Left cardiac atrium (tissue), 4 donors: ENCODE measurements around the gene CACNA2D3. TPM values are rescaled to one million over a fixed set of nuclear protein-coding genes. Genes with fewer than 3 reads are reported as not detected.

ENCODE experiments used
- ATAC-seq, 2 donors: fragments of 200-7000 bp; cut with Tn5 transposase; one replicate each; pipeline ENCODE4 v1.9.1; 2020; ENCODE audit warnings: mild to moderate bottlenecking in 2 of 2, moderate library complexity in 2 of 2
- DNase-seq: peaks from one replicate; pipeline ENCODE4 v3.0.0-alpha.2; 2020
- intact Hi-C, 2 donors: fragments of 100-400 bp; cut with DNase I; formaldehyde crosslinking; loops; one replicate each; pipeline versions ENCODE4 v1.14.1 to v1.15.1; 2022 to 2023
- total RNA-seq, 2 donors: library from RNA; stranded (reverse); fragmentation: NEBNext Ultra II Directional; extraction: Animal tissue kit (Norgen Biotek cat#: 25700); gene quantifications; one replicate each; pipeline ENCODE4 v1.2.1, GENCODE V29; 2021
- donor health status: DM: no; HTN: yes; CAD: no.
- donor health status: DM: no; HTN: yes; CAD: no; lungs with severe emphysema.
- donor health status: DM: yes; HTN: yes; CAD: no.
- donor health status: Dilated cardiomyopathy.

Gene CACNA2D3
- total RNA-seq, 2 donors from 2014 or later = 17.3 to 24.2 TPM

DNA sequence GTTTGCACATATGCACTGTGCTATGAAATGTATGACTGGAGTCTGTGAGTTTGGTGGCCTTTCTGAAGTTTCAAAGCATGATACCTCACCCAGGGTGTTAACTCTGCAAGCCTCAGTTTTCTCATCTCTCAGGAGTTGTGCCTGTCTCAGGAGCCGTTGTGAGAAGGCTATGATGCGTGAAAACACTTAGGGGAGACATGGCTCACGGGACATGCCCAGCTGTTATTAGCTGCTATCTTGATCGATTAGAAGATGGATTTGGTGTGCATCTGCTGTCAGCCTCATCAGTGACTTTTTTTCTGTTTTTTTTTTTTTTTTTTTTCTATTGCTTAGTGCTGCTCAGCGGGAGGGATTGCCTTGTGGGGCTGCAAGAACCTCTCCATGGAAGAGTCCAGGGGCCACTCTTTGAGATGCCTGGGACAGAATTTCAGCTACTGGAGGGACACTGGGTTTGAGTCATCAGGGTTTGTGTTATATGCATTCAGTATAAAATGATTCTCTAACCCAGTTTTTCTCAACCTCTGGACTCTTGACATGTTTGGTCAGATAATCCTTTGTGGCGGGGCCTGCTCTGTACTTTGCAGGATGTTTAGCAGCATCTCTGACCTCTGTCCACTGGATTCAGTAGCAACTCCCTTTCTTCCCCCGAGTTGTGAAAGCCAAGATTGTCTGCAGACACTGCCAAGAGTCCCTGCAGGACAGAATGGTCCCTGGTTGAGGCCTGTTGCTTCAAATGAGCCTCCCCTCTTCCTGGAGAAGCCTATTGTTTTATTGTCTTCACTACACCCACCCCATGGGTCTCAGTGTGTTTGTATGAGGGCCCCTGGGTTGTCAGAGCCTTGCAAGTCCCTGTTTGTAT, 181.4 kb downstream of the CACNA2D3 start:
- intact Hi-C loops = no loop called here
- no peak for ATAC-seq
- DNase-seq = no peak

DNA sequence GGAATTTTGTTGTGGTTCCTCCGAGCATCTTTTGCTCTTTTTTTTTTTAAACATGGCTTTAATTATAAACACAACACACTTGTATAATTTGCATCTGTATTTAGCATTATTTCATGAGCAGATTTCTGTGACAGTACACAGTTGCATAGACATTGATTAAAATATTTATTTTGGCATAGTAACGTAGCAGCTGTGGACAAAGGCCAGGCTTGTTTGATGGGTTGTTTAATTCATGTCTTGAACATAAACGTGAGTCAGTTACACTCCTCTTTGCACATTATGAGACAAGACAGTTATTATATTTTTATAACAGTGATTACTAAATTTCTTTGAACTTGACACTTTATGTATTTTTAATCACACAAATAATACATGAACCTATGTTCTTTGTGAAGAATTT, 182.5 kb downstream of the CACNA2D3 start:
- no peak for DNase-seq
- intact Hi-C loops = no loop called here
- no peak for ATAC-seq

- no peak for ATAC-seq
- intact Hi-C loops = no loop called here
- DNase-seq = no peak
Observed at GRCh38 chr3:54305409-54306099, 183.2 kb downstream of the CACNA2D3 start.

GRCh38 chr3:54307566-54308180, 185.3 kb downstream of the CACNA2D3 start:
- DNase-seq (no peak), ATAC-seq (no peak)
- intact Hi-C loops = no loop called here

- ATAC-seq = no peak
- no peak for DNase-seq
- intact Hi-C loops = no loop called here
Observed at GRCh38 chr3:54309601-54310000, 187.2 kb downstream of the CACNA2D3 start.

GRCh38 chr3:54311211-54311747, 188.9 kb downstream of the CACNA2D3 start:
- intact Hi-C loops = no loop called here
- no peak for DNase-seq
- ATAC-seq = no peak

DNA sequence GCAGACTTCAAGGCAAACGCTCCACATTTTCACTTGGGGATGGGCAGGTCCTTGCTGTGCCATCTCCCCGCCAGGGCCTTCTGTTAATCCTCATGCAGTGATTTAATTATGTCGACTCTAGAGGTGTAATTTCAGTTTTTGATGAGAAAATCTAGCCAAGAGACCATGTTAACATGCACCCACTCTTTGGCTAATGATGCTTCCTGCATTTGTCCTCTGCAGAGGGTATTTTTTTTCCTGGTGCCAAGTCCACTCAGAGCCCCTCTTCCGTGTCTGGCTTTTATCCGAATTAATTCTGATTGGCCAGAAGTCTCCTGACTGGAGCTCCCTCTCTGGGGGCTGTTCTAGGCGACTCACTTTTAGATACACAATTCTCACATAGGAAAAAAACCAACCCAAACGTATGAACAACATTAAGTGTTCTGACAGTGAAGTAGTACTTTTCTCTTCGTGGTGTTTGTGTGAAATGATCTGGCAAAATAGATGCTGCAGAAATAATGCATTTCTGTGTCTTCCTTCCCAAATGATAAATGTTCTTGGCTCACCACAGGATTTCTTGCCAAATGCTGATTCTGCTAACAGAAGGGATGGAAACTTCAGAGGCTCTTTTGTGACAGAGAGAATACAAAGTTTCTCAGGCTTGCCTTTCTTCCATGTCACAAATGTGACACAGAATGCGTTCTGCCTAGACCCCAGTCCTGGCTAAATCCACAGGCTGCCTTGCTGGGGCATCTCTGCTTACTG, 190.0 kb downstream of the CACNA2D3 start:
- intact Hi-C loops = no loop called here
- DNase-seq (no peak), ATAC-seq (no peak)

- DNase-seq = no peak
- intact Hi-C loops = no loop called here
- ATAC-seq = no peak
Observed at GRCh38 chr3:54313418-54313817, 191.1 kb downstream of the CACNA2D3 start.

GRCh38 chr3:54321520-54321919, 199.2 kb downstream of the CACNA2D3 start:
- DNase-seq (no peak), ATAC-seq (no peak)
- intact Hi-C loops = no loop called here

- intact Hi-C loops = no loop called here
- ATAC-seq = no peak
- DNase-seq = no peak
Observed at GRCh38 chr3:54322354-54322753, 200.0 kb downstream of the CACNA2D3 start.

DNA sequence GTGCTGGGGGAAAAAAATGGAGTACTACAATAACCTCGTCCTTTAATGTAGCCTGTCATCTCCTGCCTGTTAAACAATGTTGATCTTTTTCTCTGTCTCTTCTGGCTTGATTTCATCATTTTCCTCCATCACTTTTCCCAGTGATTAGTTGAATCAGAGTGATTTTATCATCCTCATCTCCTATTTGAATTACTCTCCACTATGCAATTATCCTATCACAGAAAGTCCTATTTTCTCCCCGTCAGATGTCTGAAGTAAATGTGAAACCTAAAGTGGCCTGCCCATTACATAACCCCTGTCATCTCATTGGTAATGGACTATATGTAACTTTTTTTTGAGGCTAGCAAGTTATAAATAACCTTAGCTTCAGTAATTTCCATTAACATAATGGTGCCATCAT, 201.8 kb downstream of the CACNA2D3 start:
- intact Hi-C loops = no loop called here
- DNase-seq (no peak), ATAC-seq (no peak)

GRCh38 chr3:54326951-54327350, 204.6 kb downstream of the CACNA2D3 start:
- intact Hi-C loops = no loop called here
- ATAC-seq = no peak
- DNase-seq = no peak

GRCh38 chr3:54331341-54331740, 209.0 kb downstream of the CACNA2D3 start:
- intact Hi-C loops = no loop called here
- DNase-seq (no peak), ATAC-seq (no peak)

- no peak for DNase-seq
- ATAC-seq = no peak
- intact Hi-C loops = no loop called here
Observed at GRCh38 chr3:54337846-54338245, 215.5 kb downstream of the CACNA2D3 start.

DNA sequence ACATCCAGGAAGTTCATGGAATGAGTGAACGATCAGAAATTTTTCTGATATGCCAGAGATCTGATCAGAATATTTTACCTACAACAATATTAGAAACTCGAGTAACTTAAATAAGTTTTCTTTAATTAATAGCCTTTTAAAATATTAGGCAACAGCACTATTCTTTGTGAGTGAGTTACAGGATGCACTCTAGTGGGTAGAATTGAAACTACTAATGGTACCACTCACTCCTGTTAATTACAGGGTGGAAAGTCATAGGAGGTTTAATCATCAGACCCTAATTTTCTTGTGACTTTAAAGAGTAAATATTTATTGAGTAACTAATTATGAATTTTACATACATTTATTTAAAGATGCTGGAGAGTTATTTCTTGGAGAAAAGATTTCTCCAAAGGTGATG, 217.3 kb downstream of the CACNA2D3 start:
- ATAC-seq = no peak

GRCh38 chr3:54341811-54342210, 219.5 kb downstream of the CACNA2D3 start:
- no peak for DNase-seq
- intact Hi-C loops = no loop called here
- ATAC-seq = no peak

More for the DNA sequence above, 217.3 kb downstream of the CACNA2D3 start:
- DNase-seq = no peak
- intact Hi-C loops = no loop called here

DNA sequence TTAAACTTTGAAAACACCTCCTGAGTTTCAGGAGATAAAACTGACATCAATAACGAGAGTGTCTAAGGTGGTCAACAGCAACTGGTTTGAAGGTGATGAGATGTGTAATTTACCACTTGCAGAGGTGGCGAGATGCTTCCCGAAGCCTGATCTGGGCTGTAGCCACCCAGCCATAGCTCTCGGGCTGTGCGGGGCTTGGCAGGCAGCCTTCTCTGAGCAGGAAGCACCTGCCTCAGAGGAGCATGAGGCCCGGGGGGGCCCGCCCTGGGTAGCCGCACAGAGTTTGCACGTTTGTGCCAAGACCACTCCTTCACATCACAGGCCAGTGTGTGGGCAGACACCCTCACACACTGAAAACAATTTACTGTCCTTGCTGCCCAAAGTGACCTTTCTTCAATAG, 220.3 kb downstream of the CACNA2D3 start:
- ATAC-seq (peak; percentile 55 to 65), DNase-seq (no peak)
- intact Hi-C loops = no loop called here

DNA sequence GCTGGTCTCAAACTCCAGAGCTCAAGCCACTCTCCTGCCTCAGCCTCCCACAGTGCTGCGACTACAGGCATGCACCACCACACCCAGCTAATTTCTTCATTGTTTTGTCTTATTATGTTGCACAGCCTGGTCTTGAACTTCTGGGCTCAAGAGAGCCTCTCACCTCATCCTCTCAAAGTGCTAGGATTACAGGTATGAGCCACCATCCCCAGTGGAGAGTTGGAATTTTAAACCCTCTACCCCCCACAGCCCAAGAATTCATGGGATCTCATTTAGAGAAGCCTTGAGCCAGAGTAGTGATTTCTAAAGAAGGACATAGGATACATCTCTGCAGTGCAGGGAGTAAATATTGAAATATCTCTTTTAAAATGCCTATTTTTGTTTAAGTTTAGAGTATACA, 221.1 kb downstream of the CACNA2D3 start:
- DNase-seq (no peak), ATAC-seq (no peak)
- intact Hi-C loops = no loop called here

DNA sequence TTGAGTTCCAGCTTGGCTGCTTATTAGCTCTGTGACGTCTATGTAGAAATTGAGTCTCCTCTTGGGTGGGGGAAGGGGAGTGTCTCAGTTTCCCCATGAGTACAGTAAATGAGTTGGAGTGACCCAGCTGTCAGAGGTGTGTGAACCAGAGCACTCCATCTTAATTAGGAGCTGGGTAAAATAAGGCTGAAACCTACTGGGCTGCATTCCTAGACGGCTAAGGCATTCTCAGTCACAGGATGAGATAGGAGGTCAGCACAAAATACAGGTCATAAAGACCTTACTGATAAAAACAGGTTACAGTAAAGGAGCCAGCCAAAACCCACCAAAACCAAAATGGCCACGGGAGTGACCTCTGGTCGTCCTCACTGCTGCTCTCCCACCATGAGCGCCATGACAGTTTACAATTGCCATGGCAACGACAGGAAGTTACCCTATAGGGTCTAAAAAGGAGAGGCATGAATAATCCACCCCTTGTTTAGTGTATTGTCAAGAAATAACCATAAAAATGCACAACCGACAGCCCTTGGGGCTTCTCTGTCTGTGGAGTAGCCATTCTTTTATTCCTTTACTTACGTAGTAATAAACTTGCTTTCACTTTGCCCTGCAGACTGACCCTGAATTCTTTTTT, 222.4 kb downstream of the CACNA2D3 start:
- intact Hi-C loops = no loop called here
- no peak for DNase-seq
- no peak for ATAC-seq
